H1 (cell line): ENCODE data around the gene MTURN. TPM values are rescaled to one million over a fixed set of nuclear protein-coding genes. Genes with fewer than 3 reads are reported as not detected.
A peak's percentile ranks its signal among the peaks of the same experiment; 100 is the strongest.

Source experiments
- CTCF ChIA-PET: fragments of 300-600 bp; sonication (Branson Sonifier 250); formaldehyde crosslinking; loops from one replicate; lab custom pipeline; 2021; ENCODE audit not compliant: partially characterized antibody; lab: Charles Lee
- POLR2A ChIA-PET: fragments of 300-600 bp; sonication (Branson Sonifier 250); formaldehyde crosslinking; loops from one replicate; lab custom pipeline; 2021; ENCODE audit warnings: inconsistent platforms; ENCODE audit not compliant: partially characterized antibody; lab: Charles Lee
- DNase-seq, 2 experiments: peaks; one replicate each; pipeline versions ENCODE4 v3.0.0 to v3.0.0-alpha.2; 2010 to 2022; ENCODE audit warnings: low spot score in 2 of 2, low read depth in 1 of 2, mixed read lengths in 1 of 2
- FAIRE-seq: peaks from 2 replicates; lab custom pipeline; 2011; peaks lifted over from hg19 to GRCh38; lab: Jason Lieb, UNC
- H2AFZ ChIP-seq: 2 replicates; pipeline ENCODE4 v1.8.1; 2012; ENCODE audit warnings: low read length, inconsistent platforms
- H2AK5ac ChIP-seq: 2 replicates; pipeline ENCODE4 v1.6.1; 2013; ENCODE audit warnings: low read depth, low read length
- H2BK120ac ChIP-seq: replicated peaks from 2 replicates; pipeline ENCODE3; 2013; ENCODE audit warnings: low read depth, low read length, inconsistent platforms
- H2BK12ac ChIP-seq: 2 replicates; pipeline ENCODE4 v1.6.1; 2013; ENCODE audit warnings: low read depth, low read length
- H2BK15ac ChIP-seq: 2 replicates; pipeline ENCODE4 v1.6.1; 2013; ENCODE audit warnings: low read length
- H2BK20ac ChIP-seq: 2 replicates; pipeline ENCODE4 v1.6.1; 2013; ENCODE audit warnings: low read length
- H2BK5ac ChIP-seq: 2 replicates; pipeline ENCODE4 v1.6.1; 2013; ENCODE audit warnings: low read depth, low read length
- H3K14ac ChIP-seq: 2 replicates; pipeline ENCODE4 v1.6.1; 2013; ENCODE audit warnings: inconsistent platforms; ENCODE audit not compliant: insufficient read length
- H3K18ac ChIP-seq: 2 replicates; pipeline ENCODE4 v1.6.1; 2013; ENCODE audit warnings: low read length; ENCODE audit errors: extremely low read depth
- H3K23ac ChIP-seq: 2 replicates; pipeline ENCODE4 v1.6.1; 2013; ENCODE audit warnings: inconsistent platforms; ENCODE audit not compliant: insufficient read length
- H3K23me2 ChIP-seq: 2 replicates; pipeline ENCODE4 v1.6.1; 2013; ENCODE audit warnings: low read depth, low read length
- H3K27ac ChIP-seq: 2 replicates; pipeline ENCODE4 v1.6.1; 2011; ENCODE audit warnings: low read depth, low read length, inconsistent platforms
- H3K27me3 ChIP-seq, 4 experiments: replicated peaks in 1 of 4; 1 replicate in 1 of 4; 2 replicates in 3 of 4; pipeline versions ENCODE4 v1.6.1 to v1.8.1; 2011 to 2013; ENCODE audit warnings: low read length in 3 of 4, mild to moderate bottlenecking in 3 of 4, inconsistent platforms in 2 of 4, mixed read lengths in 2 of 4, moderate library complexity in 1 of 4; ENCODE audit not compliant: control insufficient read depth in 3 of 4, insufficient read depth in 3 of 4; ENCODE audit errors: extremely low read depth in 1 of 4
- H3K36me3 ChIP-seq, 4 experiments: 2 replicates each; pipeline versions ENCODE4 v1.6.1 to v1.8.1; 2011 to 2013; ENCODE audit warnings: mild to moderate bottlenecking in 4 of 4, low read length in 3 of 4, moderate library complexity in 2 of 4, control low read depth in 1 of 4, inconsistent platforms in 1 of 4; ENCODE audit not compliant: insufficient read depth in 4 of 4, control insufficient read depth in 2 of 4
- H3K4ac ChIP-seq: replicated peaks from 2 replicates; pipeline ENCODE3; 2013; ENCODE audit warnings: low read length, low read depth, mixed read lengths, inconsistent platforms; ENCODE audit not compliant: insufficient read length
- H3K4me1 ChIP-seq, 4 experiments: replicated peaks in 1 of 4; 1 replicate in 1 of 4; 2 replicates in 3 of 4; pipeline versions ENCODE4 v1.6.1 to v1.8.1; 2011 to 2013; ENCODE audit warnings: low read length in 3 of 4, inconsistent platforms in 2 of 4, mixed read lengths in 1 of 4; ENCODE audit not compliant: insufficient read depth in 4 of 4, control insufficient read depth in 3 of 4
- H3K4me2 ChIP-seq, 2 experiments: 2 replicates each; pipeline versions ENCODE4 v1.6.1 to v1.8.1; 2011 to 2013; ENCODE audit warnings: low read depth in 2 of 2, low read length in 2 of 2, control low read depth in 1 of 2, inconsistent platforms in 1 of 2, mild to moderate bottlenecking in 1 of 2; ENCODE audit not compliant: insufficient read depth in 1 of 2
- H3K4me3 ChIP-seq, 4 experiments: fragments of 200-600, 300-600 bp in 1 of 4; sonication (generic), shearing (Covaris generic), sonication (Bioruptor Twin) in 1 of 4; 2 replicates each; pipeline versions ENCODE4 v1.5.1 to v1.8.1; 2011 to 2016; ENCODE audit warnings: low read length in 4 of 4, low read depth in 3 of 4, control low read depth in 2 of 4, inconsistent platforms in 2 of 4, mild to moderate bottlenecking in 2 of 4, mixed read lengths in 1 of 4, moderate library complexity in 1 of 4; ENCODE audit not compliant: insufficient read depth in 2 of 4; ENCODE audit errors: extremely low read depth in 1 of 4
- H3K56ac ChIP-seq: replicated peaks from 2 replicates; pipeline ENCODE3; 2013; ENCODE audit warnings: low read depth, mild to moderate bottlenecking, mixed read lengths, low read length, inconsistent platforms; ENCODE audit not compliant: insufficient read length
- H3K79me1 ChIP-seq: 2 replicates; pipeline ENCODE4 v1.6.1; 2013; ENCODE audit warnings: low read depth, low read length, control low read depth
- H3K79me2 ChIP-seq, 2 experiments: 2 replicates each; pipeline versions ENCODE4 v1.6.1 to v1.8.1; 2012 to 2013; ENCODE audit warnings: low read length in 2 of 2, mild to moderate bottlenecking in 2 of 2, inconsistent platforms in 1 of 2; ENCODE audit not compliant: insufficient read depth in 2 of 2, control insufficient read depth in 1 of 2
- H3K9ac ChIP-seq, 4 experiments: replicated peaks in 1 of 4; 1 replicate in 1 of 4; 2 replicates in 3 of 4; pipeline versions ENCODE4 v1.6.1 to v1.8.1; 2011 to 2013; ENCODE audit warnings: low read depth in 3 of 4, low read length in 3 of 4, control low read depth in 2 of 4, mild to moderate bottlenecking in 2 of 4, moderate library complexity in 2 of 4, inconsistent platforms in 1 of 4; ENCODE audit errors: extremely low read depth in 1 of 4
- H3K9me3 ChIP-seq, 2 experiments: 2 replicates each; pipeline versions ENCODE4 v1.6.1 to v1.8.1; 2012 to 2013; ENCODE audit warnings: mild to moderate bottlenecking in 2 of 2, moderate library complexity in 2 of 2, control low read depth in 1 of 2, inconsistent platforms in 1 of 2, low read depth in 1 of 2, low read length in 1 of 2, mixed read lengths in 1 of 2; ENCODE audit not compliant: insufficient read depth in 2 of 2
- H4K20me1 ChIP-seq, 2 experiments: replicated peaks in 1 of 2; 2 replicates each; pipeline versions ENCODE3 to v1.8.1; 2011 to 2013; ENCODE audit warnings: inconsistent platforms in 2 of 2, low read length in 2 of 2, mild to moderate bottlenecking in 1 of 2; ENCODE audit not compliant: insufficient read depth in 2 of 2, control insufficient read depth in 1 of 2
- H4K5ac ChIP-seq: 2 replicates; pipeline ENCODE4 v1.6.1; 2013; ENCODE audit warnings: low read length, low read depth, mixed read lengths, inconsistent platforms; ENCODE audit not compliant: insufficient read length
- H4K8ac ChIP-seq: 2 replicates; pipeline ENCODE4 v1.8.0; 2013; ENCODE audit warnings: mild to moderate bottlenecking, moderate library complexity, low read length, inconsistent platforms; ENCODE audit not compliant: insufficient read depth; ENCODE audit errors: extremely low read depth
- H4K91ac ChIP-seq: replicated peaks from 2 replicates; pipeline ENCODE3; 2013; ENCODE audit warnings: low read length, mixed read lengths, inconsistent platforms; ENCODE audit not compliant: insufficient read length
- MAFK ChIP-seq: IDR thresholded peaks from 2 replicates; pipeline ENCODE4 v1.6.1; 2012; ENCODE audit warnings: low read depth, mild to moderate bottlenecking, improper control_type of control experiment, low read length
- SIN3A ChIP-seq, 2 experiments: IDR thresholded peaks in 1 of 2; conservative IDR thresholded peaks in 1 of 2; 2 replicates each; pipeline ENCODE4 v1.6.1; 2011 to 2012; ENCODE audit warnings: low read length in 2 of 2, improper control_type of control experiment in 1 of 2, low read depth in 1 of 2, mild to moderate bottlenecking in 1 of 2
- WGBS, 2 experiments: shearing (Covaris generic) in 1 of 2; methylation state at CpG; one replicate each; pipeline versions ENCODE4 v1.1.6 to v1.1.7; 2013 to 2015; ENCODE audit warnings: low lambda C conversion rate in 2 of 2, mixed read lengths in 2 of 2, inconsistent platforms in 1 of 2, low coverage in 1 of 2, missing lambda C conversion rate in 1 of 2; ENCODE audit not compliant: insufficient replicate concordance in 2 of 2, insufficient coverage in 1 of 2, insufficient read length in 1 of 2; ENCODE audit errors: extremely low coverage in 1 of 2, missing lambda C conversion rate in 1 of 2; 5-methylcytosine and 5-hydroxymethylcytosine counted together
- polyA plus RNA-seq, 7 experiments: library from polyadenylated mRNA; depleted of rRNA in 3 of 7; stranded (reverse) in 5 of 7; unstranded in 2 of 7; fragments of >200 nt in 5 of 7; fragments of 200-250 nt in 2 of 7; gene quantifications; 1 replicate in 5 of 7; 2 replicates in 1 of 7; 4 replicates in 1 of 7; pipeline versions ENCODE4 v1.2.1 to v1.2.3, GENCODE V29; 2011 to 2013; ENCODE audit warnings: missing spikeins in 2 of 7, mixed read lengths in 2 of 7
- total RNA-seq: library from RNA; stranded (reverse); fragmentation: NEBNext Ultra II Directional; extraction: Animal tissue kit (Norgen Biotek cat#: 25700); gene quantifications from 2 replicates; pipeline ENCODE4 v1.2.1, GENCODE V29; 2021

The MTURN gene
- total and polyA plus RNA-seq, 2 of the 8 experiments (the other 6 are each of a cell fraction or from before 2014, with no cell fraction given), result 2.6 to 5.8 TPM

- no peak overlapping the region for H3K23ac ChIP-seq
- ChIA-PET CTCF (interaction anchor here (0.7 kb wide), 1 partner anchor 165 kb away, joined by 3 read pairs; no protein-coding TSS in a partner anchor), POLR2A (no interaction called here)
- DNase-seq, result no peak
- H4K8ac ChIP-seq, result no peak overlapping the region
- no peak overlapping the region for H3K14ac ChIP-seq
- H3K4ac ChIP-seq, result no peak overlapping the region
- no peak overlapping the region for H4K5ac ChIP-seq
- no peaks in the 10 kb centered on the region; a peak in 1 of 7 replicates for H3K4me1 ChIP-seq
- WGBS, 2 experiments, result 86% methylated on average over 5 of the region's 5 CpGs; no CpG with 5 or more reads in 1 of the 2 experiments
- no peak overlapping the region for H3K4me2 ChIP-seq
- no peaks in the 10 kb centered on the region for H3K27me3 ChIP-seq
- H3K4me3 ChIP-seq, result no peak overlapping the region
- H2AK5ac ChIP-seq, result no peak overlapping the region
- H3K9ac ChIP-seq, result no peak overlapping the region
- H2AFZ ChIP-seq, result no peak overlapping the region
- no peak for TF ChIP-seq SIN3A (conservative IDR thresholded peaks at IDR 0.05 in 1 of 2, IDR thresholded peaks at IDR 0.05 in 1 of 2; ENCODE audit: low read depth in 1 of 2, low read length in 2 of 2)
- peak; percentile 84 for TF ChIP-seq MAFK
- no peak overlapping the region for H3K18ac ChIP-seq
- FAIRE-seq, result no peak
- no peak overlapping the region for H2BK120ac ChIP-seq
- H2BK20ac ChIP-seq, result no peak overlapping the region
- peaks cover 4 to 16% of the 10 kb centered on the region in 2 experiments for H3K9me3 ChIP-seq
- H3K79me1 ChIP-seq, result no peaks in the 10 kb centered on the region
- H3K27ac ChIP-seq, result no peak overlapping the region
- no peak overlapping the region for H4K91ac ChIP-seq
- peaks cover 0 to 5% of the 10 kb centered on the region in 2 experiments for H4K20me1 ChIP-seq
- no peaks in the 10 kb centered on the region for H3K23me2 ChIP-seq
- peaks cover 0 to 4% (median 0%) of the 10 kb centered on the region in 4 experiments; a peak in 1 of 8 replicates for H3K36me3 ChIP-seq
- H2BK15ac ChIP-seq, result no peak overlapping the region
- H3K79me2 ChIP-seq, result no peaks in the 10 kb centered on the region
- H2BK5ac ChIP-seq, result no peak overlapping the region
- no peak overlapping the region for H2BK12ac ChIP-seq
- no peak overlapping the region for H3K56ac ChIP-seq
Observed at GRCh38 chr7:30112103-30112713, 22.6 kb upstream of the MTURN start.
